GM19455 (cell line): ENCODE data around the gene CFAP57.

ENCODE experiments used
- ATAC-seq: cut with Tn5 transposase; IDR thresholded peaks from one replicate; pipeline ENCODE4 v1.9.1; 2021; ENCODE audit not compliant: unreplicated experiment

Gene CFAP57

GRCh38 chr1:43253173-43253572 lies 81.0 kb downstream of the CFAP57 start:
- no peak for ATAC-seq

- no peak for ATAC-seq
Observed at GRCh38 chr1:43253876-43254275, 81.7 kb downstream of the CFAP57 start.

- no peak for ATAC-seq
Observed at GRCh38 chr1:43255438-43256210, 83.5 kb downstream of the CFAP57 start.

- ATAC-seq, result no peak
Observed at GRCh38 chr1:43256675-43257570, 84.8 kb downstream of the CFAP57 start.

GRCh38 chr1:43258370-43258769 lies 86.2 kb downstream of the CFAP57 start:
- no peak for ATAC-seq

- no peak for ATAC-seq
Observed at GRCh38 chr1:43265431-43265830, 93.3 kb downstream of the CFAP57 start.

- no peak for ATAC-seq
Observed at GRCh38 chr1:43266881-43267280, 94.8 kb downstream of the CFAP57 start.

GRCh38 chr1:43267291-43267805 lies 95.2 kb downstream of the CFAP57 start:
- ATAC-seq, result no peak

GRCh38 chr1:43267818-43268425 lies 95.8 kb downstream of the CFAP57 start:
- ATAC-seq, result no peak

GRCh38 chr1:43269627-43270375 lies 97.7 kb downstream of the CFAP57 start, which contains the start of gene TMEM125:
TSS of gene TMEM125 (plus strand) at chr1:43269983. CDS start at chr1:43272723, 2,740 bp downstream.
- ATAC-seq, result no peak

GRCh38 chr1:43270421-43271095 lies 98.4 kb downstream of the CFAP57 start:
- ATAC-seq, result no peak

GRCh38 chr1:43271186-43272118 lies 99.3 kb downstream of the CFAP57 start:
- no peak for ATAC-seq

- ATAC-seq, result no peak
Observed at GRCh38 chr1:43272161-43272560, 100.0 kb downstream of the CFAP57 start.

- no peak for ATAC-seq
Observed at GRCh38 chr1:43272576-43273571, 100.7 kb downstream of the CFAP57 start.

- ATAC-seq, result no peak
Observed at GRCh38 chr1:43273708-43274107, 101.6 kb downstream of the CFAP57 start.

GRCh38 chr1:43274125-43274803 lies 102.1 kb downstream of the CFAP57 start:
- no peak for ATAC-seq

GRCh38 chr1:43274804-43275180 lies 102.7 kb downstream of the CFAP57 start:
- ATAC-seq, result no peak
